ENCODE data around the gene DUSP15. TPM values are rescaled to one million over a fixed set of nuclear protein-coding genes. Genes with fewer than 3 reads are reported as not detected.

DUSP15 gene
- total RNA-seq, 2 experiments from 2014 or later = not detected

- POLR2A ChIA-PET = interaction anchor here (0.6 kb wide), 1 partner anchor 81 kb away, joined by 3 read pairs; no protein-coding TSS in a partner anchor
- H3K4me1 Mint-ChIP-seq (ENCODE audit: low read depth) = no peaks in the 10 kb centered on the region
Measured at GRCh38 chr20:31844737-31845299, 25.5 kb downstream of the DUSP15 start.

GRCh38 chr20:31843881-31844280 lies 26.4 kb downstream of the DUSP15 start:
- H3K4me1 Mint-ChIP-seq (ENCODE audit: low read depth) = no peaks in the 10 kb centered on the region
- intact Hi-C loops (cut with micrococcal nuclease) = no loop called here
- DNase-seq (no peak), ATAC-seq (no peak)
- POLR2A ChIA-PET = no interaction called here
- H3K36me3 Mint-ChIP-seq (ENCODE audit: low read depth) = no peaks in the 10 kb centered on the region
- CTCF ChIA-PET = interaction anchor here (1.3 to 2.3 kb wide), 2 partner anchors 8 to 9 kb away, joined by 4 to 8 read pairs; no protein-coding TSS in a partner anchor
- peaks cover 2% of the 10 kb centered on the region for H3K27me3 Mint-ChIP-seq
- H3K4me3 Mint-ChIP-seq = no peak overlapping the region
- no peak overlapping the region for H3K27ac Mint-ChIP-seq
- no peak for TF ChIP-seq CTCF (IDR thresholded peaks at IDR 0.05)
- H3K9me3 Mint-ChIP-seq = no peaks in the 10 kb centered on the region

More at GRCh38 chr20:31844737-31845299, 25.5 kb downstream of the DUSP15 start:
- no peak for ATAC-seq
- Mint-ChIP-seq H3K27me3 (peaks cover 6% of the 10 kb centered on the region), H3K9me3 (no peaks in the 10 kb centered on the region), H3K36me3 (ENCODE audit: low read depth) (no peaks in the 10 kb centered on the region), H3K27ac (no peak overlapping the region), H3K4me3 (no peak overlapping the region)
- CTCF ChIA-PET = interaction anchor here (1.0 to 4.5 kb wide), 8 partner anchors 8 to 187 kb away, joined by 3 to 51 read pairs (median 3); partner anchors contain the start of gene PDRG1
- DNase-seq = no peak
- TF ChIP-seq CTCF (IDR thresholded peaks at IDR 0.05) = no peak
- intact Hi-C loops (cut with micrococcal nuclease) = no loop called here

DNA sequence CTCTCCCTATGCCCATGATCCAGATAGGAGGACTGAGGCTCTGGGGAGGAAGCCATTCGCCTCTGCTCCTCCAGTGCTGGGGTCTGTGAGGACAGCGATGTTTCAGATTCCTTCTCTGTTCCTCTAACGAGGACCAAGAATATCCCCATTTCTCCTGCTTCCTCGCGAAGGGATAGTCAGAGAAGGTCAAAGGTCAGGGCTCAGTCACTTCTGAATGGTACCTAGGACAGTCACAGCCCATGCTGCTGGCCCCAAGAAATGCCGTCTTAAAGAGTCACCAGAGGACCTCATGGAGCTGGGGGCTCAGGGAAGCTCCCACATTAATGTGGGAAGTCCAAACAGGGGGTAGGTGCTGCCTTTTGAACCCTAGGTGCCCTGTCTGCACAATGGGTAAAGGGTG lies 27.0 kb downstream of the DUSP15 start:
- no peak for DNase-seq
- POLR2A ChIA-PET = no interaction called here
- TF ChIP-seq CTCF (IDR thresholded peaks at IDR 0.05) = no peak
- no peak overlapping the region for H3K27ac Mint-ChIP-seq
- ATAC-seq = no peak
- H3K9me3 Mint-ChIP-seq = no peaks in the 10 kb centered on the region
- CTCF ChIA-PET = interaction anchor here (1.3 to 2.3 kb wide), 2 partner anchors 8 to 9 kb away, joined by 4 to 8 read pairs; no protein-coding TSS in a partner anchor
- no peaks in the 10 kb centered on the region for H3K4me1 Mint-ChIP-seq (ENCODE audit: low read depth)
- no peak overlapping the region for H3K4me3 Mint-ChIP-seq
- intact Hi-C loops (cut with micrococcal nuclease) = no loop called here
- no peaks in the 10 kb centered on the region for H3K27me3 Mint-ChIP-seq
- no peaks in the 10 kb centered on the region for H3K36me3 Mint-ChIP-seq (ENCODE audit: low read depth)

- CTCF ChIA-PET = interaction anchor here (1.3 to 2.3 kb wide), 3 partner anchors 8 to 20 kb away, joined by 4 to 8 read pairs (median 6); no protein-coding TSS in a partner anchor
- POLR2A ChIA-PET = no interaction called here
- H3K27me3 Mint-ChIP-seq = no peaks in the 10 kb centered on the region
- no peaks in the 10 kb centered on the region for H3K9me3 Mint-ChIP-seq
- intact Hi-C loops (cut with micrococcal nuclease) = no loop called here
- no peak overlapping the region for H3K4me3 Mint-ChIP-seq
- no peak for ATAC-seq
- H3K4me1 Mint-ChIP-seq (ENCODE audit: low read depth) = no peaks in the 10 kb centered on the region
- DNase-seq = no peak
- H3K27ac Mint-ChIP-seq = no peak overlapping the region
- no peak for TF ChIP-seq CTCF (IDR thresholded peaks at IDR 0.05)
- no peaks in the 10 kb centered on the region for H3K36me3 Mint-ChIP-seq (ENCODE audit: low read depth)
Measured at GRCh38 chr20:31842471-31843157, 27.7 kb downstream of the DUSP15 start.

DNA sequence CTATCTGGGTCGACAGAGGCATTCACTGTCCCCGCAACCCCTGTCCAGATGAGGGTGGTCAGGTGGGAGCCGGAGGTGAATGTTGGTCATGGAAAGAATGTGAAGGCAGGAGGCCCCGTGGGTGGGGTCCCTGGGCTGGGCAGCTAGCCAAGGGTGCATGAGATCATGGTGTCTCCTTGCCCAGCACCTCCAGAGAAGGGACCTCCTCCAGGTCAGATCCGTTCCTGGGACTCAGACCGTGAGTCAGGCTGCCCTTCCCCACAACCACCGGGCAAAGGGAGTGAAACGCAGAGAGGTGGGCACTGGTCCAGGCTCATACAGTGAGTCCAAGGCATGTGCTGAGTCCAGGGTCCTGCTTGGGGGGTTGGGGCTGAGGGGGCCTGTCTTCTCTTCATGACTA lies 28.4 kb downstream of the DUSP15 start:
- no peak for DNase-seq
- ChIA-PET CTCF (interaction anchor here (1.4 to 2.3 kb wide), 3 partner anchors 10 to 19 kb away, joined by 5 to 8 read pairs (median 6); no protein-coding TSS in a partner anchor), POLR2A (no interaction called here)
- no peak for TF ChIP-seq CTCF (IDR thresholded peaks at IDR 0.05)
- H3K27ac Mint-ChIP-seq = no peak overlapping the region
- no peaks in the 10 kb centered on the region for H3K27me3 Mint-ChIP-seq
- intact Hi-C loops (cut with micrococcal nuclease) = no loop called here
- H3K36me3 Mint-ChIP-seq (ENCODE audit: low read depth) = no peaks in the 10 kb centered on the region
- no peak overlapping the region for H3K4me3 Mint-ChIP-seq
- no peaks in the 10 kb centered on the region for H3K4me1 Mint-ChIP-seq (ENCODE audit: low read depth)
- no peaks in the 10 kb centered on the region for H3K9me3 Mint-ChIP-seq
- no peak for ATAC-seq

Measured in activated CD8-positive, alpha-beta T cell treated with anti-CD3 and anti-CD28 coated beads for 36 hours (primary cell).